NCI-H2029 treated with DMSO at 0.1 percent for 48 hours (cell line): ENCODE data around the gene KCND3.

ENCODE experiments used
- DNase-seq: peaks from one replicate; lab custom pipeline; 2025; lab: John Stamatoyannopoulos, UW

The KCND3 gene

GRCh38 chr1:111776391-111776790 is 213.1 kb downstream of the KCND3 start:
- DNase-seq = no peak

GRCh38 chr1:111775966-111776365 is 213.5 kb downstream of the KCND3 start:
- no peak for DNase-seq

- no peak for DNase-seq
Observed at GRCh38 chr1:111770916-111771315, 218.6 kb downstream of the KCND3 start.

GRCh38 chr1:111769517-111770146 is 219.8 kb downstream of the KCND3 start:
- DNase-seq = peak; percentile 49

- DNase-seq = no peak
Observed at GRCh38 chr1:111768625-111769024, 220.8 kb downstream of the KCND3 start.

- peak; percentile 72 for DNase-seq
Observed at GRCh38 chr1:111768023-111768422, 221.4 kb downstream of the KCND3 start.

GRCh38 chr1:111762332-111762731 is 227.1 kb downstream of the KCND3 start:
- no peak for DNase-seq

- no peak for DNase-seq
Observed at GRCh38 chr1:111761717-111762116, 227.8 kb downstream of the KCND3 start.

- no peak for DNase-seq
Observed at GRCh38 chr1:111758373-111758772, 231.1 kb downstream of the KCND3 start.

GRCh38 chr1:111756124-111756513 is 233.3 kb downstream of the KCND3 start:
- no peak for DNase-seq

GRCh38 chr1:111755331-111756123 is 233.9 kb downstream of the KCND3 start, which contains the start of gene DDX20:
Gene DDX20 (plus strand): TSS chr1:111755901. CDS start chr1:111755925, 24 bp downstream.
- peak; percentile 71 for DNase-seq

- DNase-seq = no peak
Observed at GRCh38 chr1:111754984-111755330, 234.5 kb downstream of the KCND3 start.

GRCh38 chr1:111751906-111752575 is 237.4 kb downstream of the KCND3 start:
- DNase-seq = no peak

GRCh38 chr1:111750856-111751255 is 238.6 kb downstream of the KCND3 start:
- DNase-seq = no peak

- DNase-seq = no peak
Observed at GRCh38 chr1:111749628-111750027, 239.8 kb downstream of the KCND3 start.

GRCh38 chr1:111747947-111748346 is 241.5 kb downstream of the KCND3 start:
- DNase-seq = no peak

GRCh38 chr1:111747282-111747734 is 242.2 kb downstream of the KCND3 start:
- DNase-seq = peak; percentile 20

GRCh38 chr1:111746614-111746999 is 242.9 kb downstream of the KCND3 start:
- DNase-seq = no peak

- DNase-seq = no peak
Observed at GRCh38 chr1:111745675-111746613, 243.5 kb downstream of the KCND3 start.

- DNase-seq = no peak
Observed at GRCh38 chr1:111743679-111744101, 245.8 kb downstream of the KCND3 start.

GRCh38 chr1:111742938-111743549 is 246.4 kb downstream of the KCND3 start:
- DNase-seq = no peak
